HFF-Myc (cell line): ENCODE data around the gene AHI1.

Source experiments
- DNase-seq: peaks from one replicate; pipeline ENCODE4 v3.0.0-alpha.2; 2011; ENCODE audit warnings: low read depth; ENCODE audit errors: extremely low read depth
- H3K4me3 ChIP-seq: replicated peaks from 2 replicates; pipeline ENCODE4 v1.5.1; 2011; ENCODE audit warnings: low read depth, mild to moderate bottlenecking, control low read depth, low read length
- CTCF ChIP-seq: IDR thresholded peaks from 2 replicates; pipeline ENCODE4 v1.5.1; 2012; ENCODE audit warnings: mild to moderate bottlenecking, low read depth, low read length, control low read depth; ENCODE audit errors: missing control alignments

AHI1 gene

GRCh38 chr6:135295085-135295484 is 202.5 kb downstream of the AHI1 start:
- TF ChIP-seq CTCF, result no peak

GRCh38 chr6:135291288-135292076 is 206.1 kb downstream of the AHI1 start:
- DNase-seq, result no peak
- H3K4me3 ChIP-seq, result no peak overlapping the region
- TF ChIP-seq CTCF, result no peak

More at GRCh38 chr6:135295085-135295484, 202.5 kb downstream of the AHI1 start:
- H3K4me3 ChIP-seq, result no peak overlapping the region
- no peak for DNase-seq

- no peak for TF ChIP-seq CTCF
- no peak for DNase-seq
- no peak overlapping the region for H3K4me3 ChIP-seq
Observed at GRCh38 chr6:135289816-135290215, 207.7 kb downstream of the AHI1 start.

- no peak overlapping the region for H3K4me3 ChIP-seq
- no peak for DNase-seq
- TF ChIP-seq CTCF, result no peak
Observed at GRCh38 chr6:135286962-135287538, 210.5 kb downstream of the AHI1 start.

GRCh38 chr6:135285165-135285564 is 212.4 kb downstream of the AHI1 start:
- TF ChIP-seq CTCF, result no peak
- H3K4me3 ChIP-seq, result no peak overlapping the region
- no peak for DNase-seq

- TF ChIP-seq CTCF, result no peak
Observed at GRCh38 chr6:135283926-135284325, 213.6 kb downstream of the AHI1 start.

GRCh38 chr6:135282395-135282794 is 215.1 kb downstream of the AHI1 start:
- TF ChIP-seq CTCF, result no peak

More at GRCh38 chr6:135283926-135284325, 213.6 kb downstream of the AHI1 start:
- no peak for DNase-seq
- no peak overlapping the region for H3K4me3 ChIP-seq

More at GRCh38 chr6:135282395-135282794, 215.1 kb downstream of the AHI1 start:
- H3K4me3 ChIP-seq, result no peak overlapping the region
- no peak for DNase-seq
